NT2/D1 (cell line): ENCODE results near the gene ITPKB.
"Not testable (repeated sequence)": the region's sequence is repeated elsewhere in the genome, so short reads cannot be mapped to it uniquely, and the experiment has no call there.

Source experiments
- DNase-seq: peaks from one replicate; pipeline ENCODE4 v3.0.0-alpha.2; 2011; ENCODE audit warnings: low read depth, low spot score
- H3K27me3 ChIP-seq: 2 replicates; pipeline ENCODE4 v1.6.0; 2011; ENCODE audit warnings: mild to moderate bottlenecking; ENCODE audit not compliant: insufficient read length, insufficient read depth
- H3K36me3 ChIP-seq: 2 replicates; pipeline ENCODE4 v1.6.1; 2011; ENCODE audit warnings: mild to moderate bottlenecking, low read length, mixed read lengths; ENCODE audit not compliant: insufficient read depth, insufficient read length
- H3K4me1 ChIP-seq: 2 replicates; pipeline ENCODE4 v1.5.1; 2011; ENCODE audit not compliant: insufficient read depth, insufficient read length
- H3K4me3 ChIP-seq: 2 replicates; pipeline ENCODE4 v1.5.1; 2011; ENCODE audit warnings: low read depth; ENCODE audit not compliant: insufficient read length
- H3K9ac ChIP-seq: 2 replicates; pipeline ENCODE4 v1.6.0; 2011; ENCODE audit warnings: low read depth; ENCODE audit not compliant: insufficient read length
- H3K9me3 ChIP-seq: 2 replicates; pipeline ENCODE4 v1.5.1; 2011; ENCODE audit warnings: mild to moderate bottlenecking, low read length; ENCODE audit not compliant: insufficient read depth
- SUZ12 ChIP-seq: IDR thresholded peaks from 2 replicates; pipeline ENCODE4 v1.6.1; 2011; ENCODE audit not compliant: insufficient read length, insufficient read depth; ENCODE audit errors: extremely low read depth
- YY1 ChIP-seq: IDR thresholded peaks from 2 replicates; pipeline ENCODE4 v1.6.1; 2011; ENCODE audit not compliant: insufficient read length, insufficient read depth
- ZNF274 ChIP-seq: IDR thresholded peaks from 2 replicates; pipeline ENCODE4 v1.6.1; 2011; ENCODE audit warnings: mild to moderate bottlenecking, low read depth, low read length

The ITPKB gene

GRCh38 chr1:226618380-226618779 is 120.7 kb downstream of the ITPKB start:
- no peak overlapping the region for H3K9ac ChIP-seq
- H3K4me1 ChIP-seq, result no peaks in the 10 kb centered on the region
- no peak for TF ChIP-seq SUZ12
- no peak for TF ChIP-seq YY1
- H3K9me3 ChIP-seq, result peaks cover 4% of the 10 kb centered on the region
- no peaks in the 10 kb centered on the region for H3K36me3 ChIP-seq
- no peaks in the 10 kb centered on the region for H3K27me3 ChIP-seq
- DNase-seq, result no peak
- no peak overlapping the region for H3K4me3 ChIP-seq

- not testable (repeated sequence) for H3K27me3 ChIP-seq, H3K4me3 ChIP-seq, H3K9me3 ChIP-seq, DNase-seq, H3K36me3 ChIP-seq, H3K4me1 ChIP-seq, H3K9ac ChIP-seq
Observed at GRCh38 chr1:226617719-226618118, 121.4 kb downstream of the ITPKB start.

GRCh38 chr1:226617109-226617508 is 122.0 kb downstream of the ITPKB start:
- Histone ChIP-seq H3K4me1 (no peaks in the 10 kb centered on the region), H3K36me3 (no peaks in the 10 kb centered on the region), H3K9ac (no peak overlapping the region), H3K4me3 (no peak overlapping the region), H3K9me3 (peaks cover 4% of the 10 kb centered on the region), H3K27me3 (no peaks in the 10 kb centered on the region)
- TF ChIP-seq SUZ12, result no peak
- no peak for DNase-seq

GRCh38 chr1:226616636-226617035 is 122.4 kb downstream of the ITPKB start:
- H3K36me3 ChIP-seq, result no peaks in the 10 kb centered on the region
- H3K9me3 ChIP-seq, result peaks cover 2% of the 10 kb centered on the region
- no peaks in the 10 kb centered on the region for H3K4me1 ChIP-seq
- H3K9ac ChIP-seq, result no peak overlapping the region
- no peaks in the 10 kb centered on the region for H3K27me3 ChIP-seq
- H3K4me3 ChIP-seq, result no peak overlapping the region
- no peak for TF ChIP-seq ZNF274
- no peak for TF ChIP-seq YY1
- TF ChIP-seq SUZ12, result no peak
- DNase-seq, result no peak

- Histone ChIP-seq H3K27me3 (no peaks in the 10 kb centered on the region), H3K4me3 (no peak overlapping the region), H3K9me3 (no peaks in the 10 kb centered on the region; the same call in none of the 2 replicates), H3K9ac (no peak overlapping the region), H3K4me1 (no peaks in the 10 kb centered on the region), H3K36me3 (no peaks in the 10 kb centered on the region)
- TF ChIP-seq ZNF274 (no peak), SUZ12 (no peak), YY1 (no peak)
- no peak for DNase-seq
Observed at GRCh38 chr1:226615876-226616275, 123.2 kb downstream of the ITPKB start.

- not testable (repeated sequence) for H3K9ac ChIP-seq, H3K9me3 ChIP-seq, DNase-seq, H3K4me3 ChIP-seq, H3K27me3 ChIP-seq, H3K36me3 ChIP-seq
- peaks cover 19% of the 10 kb centered on the region for H3K4me1 ChIP-seq
Observed at GRCh38 chr1:226611980-226612379, 127.1 kb downstream of the ITPKB start.

- H3K9ac ChIP-seq, result no peak overlapping the region
- DNase-seq, result no peak
- H3K27me3 ChIP-seq, result no peaks in the 10 kb centered on the region
- TF ChIP-seq ZNF274, result no peak
- TF ChIP-seq SUZ12, result no peak
- TF ChIP-seq YY1, result no peak
- no peaks in the 10 kb centered on the region for H3K36me3 ChIP-seq
- H3K4me1 ChIP-seq, result peaks cover 22% of the 10 kb centered on the region
- H3K9me3 ChIP-seq, result no peaks in the 10 kb centered on the region
- no peak overlapping the region for H3K4me3 ChIP-seq
Observed at GRCh38 chr1:226611301-226611700, 127.8 kb downstream of the ITPKB start.

GRCh38 chr1:226610671-226611070 is 128.4 kb downstream of the ITPKB start:
- H3K36me3 ChIP-seq, result no peaks in the 10 kb centered on the region
- no peak for DNase-seq
- H3K27me3 ChIP-seq, result no peaks in the 10 kb centered on the region
- H3K4me1 ChIP-seq, result peaks cover 28% of the 10 kb centered on the region
- no peak overlapping the region for H3K4me3 ChIP-seq
- H3K9me3 ChIP-seq, result no peaks in the 10 kb centered on the region
- TF ChIP-seq SUZ12, result no peak
- H3K9ac ChIP-seq, result no peak overlapping the region
